ENCODE data around the gene IRAK2.

DNA sequence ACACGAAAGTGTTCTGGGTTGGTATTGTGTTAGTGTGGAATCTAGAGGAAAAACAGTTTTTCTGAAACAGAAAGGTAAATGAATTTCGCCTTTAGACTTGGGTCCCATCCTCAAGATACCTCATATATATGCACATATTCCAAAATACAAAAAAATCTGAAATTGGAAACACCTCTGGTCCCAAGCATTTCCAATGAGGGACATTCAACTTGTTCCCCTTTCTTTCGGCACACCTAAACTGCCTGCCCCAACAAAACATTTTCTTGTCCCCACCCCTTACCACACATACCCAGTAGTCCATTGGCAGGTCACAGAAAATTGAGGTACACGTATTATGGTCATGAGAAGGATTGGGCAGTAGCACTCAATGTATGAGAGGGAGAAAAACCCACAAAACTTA, 9.1 kb upstream of the IRAK2 start:
- TF ChIP-seq, protein P1, sequence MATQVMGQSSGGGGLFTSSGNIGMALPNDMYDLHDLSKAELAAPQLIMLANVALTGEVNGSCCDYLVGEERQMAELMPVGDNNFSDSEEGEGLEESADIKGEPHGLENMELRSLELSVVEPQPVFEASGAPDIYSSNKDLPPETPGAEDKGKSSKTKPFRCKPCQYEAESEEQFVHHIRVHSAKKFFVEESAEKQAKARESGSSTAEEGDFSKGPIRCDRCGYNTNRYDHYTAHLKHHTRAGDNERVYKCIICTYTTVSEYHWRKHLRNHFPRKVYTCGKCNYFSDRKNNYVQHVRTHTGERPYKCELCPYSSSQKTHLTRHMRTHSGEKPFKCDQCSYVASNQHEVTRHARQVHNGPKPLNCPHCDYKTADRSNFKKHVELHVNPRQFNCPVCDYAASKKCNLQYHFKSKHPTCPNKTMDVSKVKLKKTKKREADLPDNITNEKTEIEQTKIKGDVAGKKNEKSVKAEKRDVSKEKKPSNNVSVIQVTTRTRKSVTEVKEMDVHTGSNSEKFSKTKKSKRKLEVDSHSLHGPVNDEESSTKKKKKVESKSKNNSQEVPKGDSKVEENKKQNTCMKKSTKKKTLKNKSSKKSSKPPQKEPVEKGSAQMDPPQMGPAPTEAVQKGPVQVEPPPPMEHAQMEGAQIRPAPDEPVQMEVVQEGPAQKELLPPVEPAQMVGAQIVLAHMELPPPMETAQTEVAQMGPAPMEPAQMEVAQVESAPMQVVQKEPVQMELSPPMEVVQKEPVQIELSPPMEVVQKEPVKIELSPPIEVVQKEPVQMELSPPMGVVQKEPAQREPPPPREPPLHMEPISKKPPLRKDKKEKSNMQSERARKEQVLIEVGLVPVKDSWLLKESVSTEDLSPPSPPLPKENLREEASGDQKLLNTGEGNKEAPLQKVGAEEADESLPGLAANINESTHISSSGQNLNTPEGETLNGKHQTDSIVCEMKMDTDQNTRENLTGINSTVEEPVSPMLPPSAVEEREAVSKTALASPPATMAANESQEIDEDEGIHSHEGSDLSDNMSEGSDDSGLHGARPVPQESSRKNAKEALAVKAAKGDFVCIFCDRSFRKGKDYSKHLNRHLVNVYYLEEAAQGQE (IDR thresholded peaks at IDR 0.05; ENCODE audit: insufficient read depth in 1 of 2, low read depth in 2 of 2, low read length in 2 of 2) = no peak
- TF ChIP-seq POLR2AphosphoS5 (IDR thresholded peaks at IDR 0.05; ENCODE audit: low read depth, low read length) = no peak
